Left lobe of liver (tissue), 2 donors: ENCODE measurements around the gene AFAP1L1. TPM values are rescaled to one million over a fixed set of nuclear protein-coding genes. Genes with fewer than 3 reads are reported as not detected.
A peak's percentile ranks its signal among the peaks of the same experiment; 100 is the strongest.

Experiments used
- ATAC-seq: fragments of 200-7000 bp; cut with Tn5 transposase; one replicate; pipeline ENCODE4 v1.9.1; 2020; ENCODE audit warnings: mild to moderate bottlenecking, moderate library complexity
- DNase-seq: peaks from one replicate; pipeline ENCODE4 v3.0.0-alpha.2; 2020; ENCODE audit warnings: low spot score
- total RNA-seq: library from RNA; stranded (reverse); gene quantifications from one replicate; pipeline ENCODE4 v1.2.1, GENCODE V29; 2021
- donor health status: DM: no; HTN: no; CAD: no; lungs with moderate emphysema.
- donor health status: DM: no; HTN: yes; CAD: no.

AFAP1L1 gene
- total RNA-seq: 2.6 TPM

- ATAC-seq (peak; percentile 83), DNase-seq (peak; percentile 64)
These were observed at the start of gene AFAP1L1 for GRCh38 chr5:149271716-149272563. TSS of gene AFAP1L1 (plus strand) at chr5:149271859. CDS start at chr5:149271969, 110 bp downstream.

GRCh38 chr5:149223081-149223848, 48.4 kb upstream of the AFAP1L1 start:
- no peak for ATAC-seq
- no peak for DNase-seq

DNA sequence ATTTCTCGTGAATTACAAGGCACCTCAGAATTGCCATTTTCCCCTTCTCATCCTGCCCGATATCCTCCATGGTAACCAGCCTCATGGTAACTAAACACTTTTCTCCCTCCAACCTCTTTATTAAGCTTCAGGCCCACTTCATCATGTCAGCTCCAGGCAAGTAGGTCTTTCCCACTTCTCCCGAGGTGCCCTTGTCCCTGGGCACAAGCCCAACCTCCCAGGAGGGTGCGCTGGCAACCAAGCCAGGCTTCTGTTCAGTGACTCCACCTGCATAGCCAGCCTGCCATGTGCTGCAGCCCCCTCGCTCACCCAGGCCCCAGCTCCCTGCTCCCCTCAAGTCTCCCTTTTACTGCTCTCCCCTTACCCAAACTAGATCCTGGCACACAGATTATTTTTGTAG, 47.4 kb upstream of the AFAP1L1 start:
- ATAC-seq: no peak

GRCh38 chr5:149227168-149227826, 44.4 kb upstream of the AFAP1L1 start:
- no peak for ATAC-seq
- no peak for DNase-seq

More for the DNA sequence above, 47.4 kb upstream of the AFAP1L1 start:
- no peak for DNase-seq

DNA sequence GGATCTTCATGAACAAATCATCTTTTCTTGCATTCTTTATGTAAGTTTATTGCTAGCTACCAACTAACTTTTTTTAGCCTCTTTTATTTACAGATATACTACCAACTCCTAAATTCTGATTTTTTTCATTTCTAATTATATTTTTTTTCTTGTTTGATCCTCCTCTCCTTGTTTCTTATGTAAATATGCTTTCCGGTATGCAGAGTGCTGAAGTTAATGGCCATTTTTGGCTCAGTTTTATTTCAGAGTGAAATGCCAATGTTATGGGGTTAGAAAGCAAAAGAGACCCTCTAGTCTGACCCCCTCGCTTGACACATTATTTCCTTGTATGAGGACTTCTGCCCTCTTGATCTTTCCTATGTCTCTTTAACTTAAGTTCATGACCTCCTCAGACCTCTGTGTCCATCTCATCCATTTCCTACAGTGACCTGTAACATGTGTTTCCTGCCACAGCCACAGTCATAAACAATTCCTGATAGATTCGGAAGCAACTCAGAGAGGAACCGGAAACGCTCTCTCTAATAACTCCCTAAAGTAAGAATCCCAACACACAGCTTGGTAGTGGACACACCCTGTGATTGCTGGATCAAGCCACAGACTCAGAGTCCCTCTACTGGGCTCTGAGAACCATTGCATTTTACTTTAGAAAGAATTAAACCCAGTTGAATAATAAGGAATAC, 42.9 kb upstream of the AFAP1L1 start:
- ATAC-seq: peak; percentile 93
- DNase-seq: no peak

DNA sequence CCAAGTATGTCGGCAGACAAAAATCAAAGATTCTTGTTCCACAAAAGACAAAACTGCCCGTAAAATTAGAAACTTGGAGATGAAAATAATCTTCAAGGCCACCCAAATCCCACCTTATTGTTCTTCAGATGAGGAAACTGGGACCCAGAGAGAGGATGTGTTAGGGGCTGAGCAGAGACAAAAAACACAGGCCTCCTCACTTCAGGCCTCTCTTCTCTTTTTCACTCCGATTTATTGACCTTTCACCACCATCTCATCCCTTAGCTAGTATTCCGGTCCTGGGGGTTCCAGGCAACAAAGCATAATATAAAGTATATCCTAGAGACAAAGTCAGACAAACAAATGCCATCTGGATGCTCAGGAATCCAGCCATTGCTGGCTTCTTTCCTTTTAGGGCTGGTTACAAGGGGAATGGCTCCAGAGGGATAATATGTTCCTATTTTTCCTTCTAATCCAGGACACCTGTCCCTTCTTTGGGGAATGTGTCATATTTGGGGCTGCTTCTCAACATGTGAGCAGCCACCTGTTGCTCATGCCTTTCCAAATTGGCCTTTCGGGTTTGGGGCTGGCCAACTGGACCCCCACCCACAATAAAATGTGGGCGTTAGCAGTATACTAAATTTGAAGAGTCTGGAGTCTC, 42.2 kb upstream of the AFAP1L1 start:
- DNase-seq (no peak), ATAC-seq (no peak)

- ATAC-seq: peak; percentile 74
- DNase-seq: no peak
These were observed 35.8 kb upstream of the AFAP1L1 start for GRCh38 chr5:149235841-149236240.

GRCh38 chr5:149237662-149238061, 34.0 kb upstream of the AFAP1L1 start:
- DNase-seq (no peak), ATAC-seq (no peak)

GRCh38 chr5:149238540-149238939, 33.1 kb upstream of the AFAP1L1 start:
- ATAC-seq (peak; percentile 10), DNase-seq (no peak)

GRCh38 chr5:149239917-149240316, 31.7 kb upstream of the AFAP1L1 start:
- no peak for ATAC-seq
- DNase-seq: no peak

DNA sequence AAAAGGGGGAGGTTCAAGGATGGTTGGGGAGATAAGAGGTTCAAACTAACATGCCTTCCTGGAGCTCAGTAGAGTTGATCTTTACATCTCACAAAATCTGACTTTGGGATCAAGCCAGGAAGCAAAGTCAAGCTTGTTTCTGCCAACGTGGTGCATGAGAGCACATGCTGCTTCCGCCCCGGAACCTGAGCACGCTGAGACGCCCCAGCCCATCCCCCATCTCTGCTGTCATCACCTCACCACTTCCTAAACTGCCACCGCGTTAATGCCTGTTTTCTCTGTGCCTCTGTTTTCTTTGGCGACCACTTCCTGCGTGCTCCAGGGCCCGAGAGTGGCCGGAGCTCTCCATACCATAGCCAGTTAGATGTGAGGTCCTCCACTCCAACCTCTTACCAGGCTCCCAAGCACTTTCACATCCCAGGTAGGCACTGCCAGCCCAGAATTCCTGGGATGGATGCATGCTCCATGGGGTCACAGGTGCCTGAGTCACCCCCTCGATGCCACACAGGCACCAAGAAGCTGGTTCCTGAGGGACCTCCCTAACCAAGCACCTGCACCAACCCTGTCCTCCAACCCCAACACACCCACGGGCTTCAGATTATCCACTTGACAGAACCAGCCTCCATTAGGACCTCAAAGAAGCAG, 31.2 kb upstream of the AFAP1L1 start:
- ATAC-seq (no peak), DNase-seq (no peak)

DNA sequence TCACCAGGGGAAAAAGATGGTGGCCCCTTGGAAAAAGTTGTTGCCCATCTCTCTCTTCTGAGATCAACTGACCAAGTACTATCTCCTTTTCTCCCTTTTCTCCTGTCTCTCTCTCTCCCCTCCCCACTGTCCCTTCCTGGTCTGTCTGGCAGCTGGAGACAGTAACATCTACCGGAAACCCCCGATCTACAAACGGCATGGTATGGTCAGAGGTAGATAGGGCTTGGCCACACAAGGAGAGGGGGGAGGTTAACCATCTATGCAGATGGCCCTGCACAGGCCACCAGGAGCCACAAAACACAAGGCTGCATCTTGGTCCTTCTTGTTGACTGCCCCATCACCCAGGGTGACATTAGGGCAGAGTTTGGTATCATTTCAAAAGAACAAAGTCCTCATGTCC, 29.3 kb upstream of the AFAP1L1 start:
- ATAC-seq (no peak), DNase-seq (no peak)

- ATAC-seq (no peak), DNase-seq (no peak)
These were observed 24.8 kb upstream of the AFAP1L1 start for GRCh38 chr5:149246906-149247305.

GRCh38 chr5:149247726-149248125, 23.9 kb upstream of the AFAP1L1 start:
- DNase-seq (no peak), ATAC-seq (no peak)

DNA sequence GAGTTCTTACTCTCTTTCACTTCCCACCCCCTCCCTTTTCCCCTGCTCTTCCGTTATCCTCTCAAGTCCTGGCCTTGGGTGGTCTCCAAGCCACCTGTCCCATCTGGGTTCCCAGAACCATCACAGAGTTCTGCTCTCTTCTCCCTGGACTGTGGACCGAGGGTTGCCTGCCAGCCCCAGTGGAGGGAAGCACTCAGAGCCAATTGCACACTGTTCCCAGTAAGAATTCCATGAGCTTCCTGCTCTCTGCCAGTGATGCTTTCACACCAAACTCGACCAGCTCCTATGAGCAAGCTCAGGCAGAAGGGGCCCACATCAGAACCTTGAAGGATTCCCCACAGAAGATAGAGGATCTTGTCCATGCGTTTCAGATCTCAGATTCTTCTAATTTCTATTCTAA, 20.1 kb upstream of the AFAP1L1 start:
- ATAC-seq: no peak

GRCh38 chr5:149254506-149254905, 17.2 kb upstream of the AFAP1L1 start:
- no peak for DNase-seq
- peak; percentile 33 for ATAC-seq

More for the DNA sequence above, 20.1 kb upstream of the AFAP1L1 start:
- DNase-seq: no peak

- DNase-seq (no peak), ATAC-seq (no peak)
These were observed 15.2 kb upstream of the AFAP1L1 start for GRCh38 chr5:149256451-149256850.

GRCh38 chr5:149257131-149257530, 14.5 kb upstream of the AFAP1L1 start:
- no peak for DNase-seq
- no peak for ATAC-seq

GRCh38 chr5:149257889-149258705, 13.6 kb upstream of the AFAP1L1 start:
- ATAC-seq: no peak

More at GRCh38 chr5:149257889-149258705, 13.6 kb upstream of the AFAP1L1 start:
- DNase-seq: no peak
